GM12878 (cell line): Measurements from ENCODE around the gene DKK1. TPM values are rescaled to one million over a fixed set of nuclear protein-coding genes. Genes with fewer than 3 reads are reported as not detected.

Experiments used
- ATAC-seq: fragments of 200-7000 bp; cut with Tn5 transposase; 3 replicates; pipeline ENCODE4 v1.9.1; 2020; ENCODE audit warnings: mild to moderate bottlenecking, moderate library complexity
- BruUV-seq: library from RNA; stranded (reverse); fragments of 400-500 nt; replicated peaks from 2 replicates; lab custom pipeline; 2021; lab: Mats Ljungman, UMichigan
- CTCF ChIA-PET: fragments of 300-600 bp; sonication (Branson Sonifier 250); formaldehyde crosslinking; extraction: SDS; loops from one replicate; lab custom pipeline; 2021; ENCODE audit warnings: inconsistent platforms; lab: Yijun Ruan, JAX
- POLR2A ChIA-PET: fragments of 350-600 bp; formaldehyde crosslinking; extraction: SDS; loops from one replicate; lab custom pipeline; 2021; ENCODE audit warnings: inconsistent platforms; lab: Charles Lee
- RAD21 ChIA-PET: fragments of 300-600 bp; sonication (Branson Sonifier 250); formaldehyde crosslinking; loops from one replicate; lab custom pipeline; 2023; ENCODE audit warnings: antibody characterized with exemption; ENCODE audit not compliant: unreplicated experiment; lab: Charles Lee
- SMC1A ChIA-PET: fragments of 300-600 bp; sonication (Branson Sonifier 250); formaldehyde crosslinking; loops from one replicate; lab custom pipeline; 2023; ENCODE audit not compliant: unreplicated experiment, uncharacterized antibody; lab: Charles Lee
- DNase-seq: peaks from one replicate; pipeline ENCODE4 v3.0.0-alpha.2; 2011; ENCODE audit warnings: low read depth, low spot score
- FAIRE-seq: peaks from 3 replicates; lab custom pipeline; 2011; peaks lifted over from hg19 to GRCh38; lab: Jason Lieb, UNC
- H2AFZ ChIP-seq: 2 replicates; pipeline ENCODE4 v1.6.0; 2011; ENCODE audit warnings: low read depth, low read length, control low read depth; ENCODE audit not compliant: control insufficient read depth
- H3K27ac ChIP-seq: 2 replicates; pipeline ENCODE4 v1.5.1; 2011; ENCODE audit warnings: control low read depth; ENCODE audit not compliant: control insufficient read depth, insufficient read depth
- H3K27me3 ChIP-seq, 2 experiments: replicated peaks in 1 of 2; 2 replicates each; pipeline versions ENCODE4 v1.6.0 to v1.6.1; 2011; ENCODE audit warnings: low read length in 1 of 2; ENCODE audit not compliant: control insufficient read depth in 2 of 2, insufficient read depth in 2 of 2
- H3K36me3 ChIP-seq, 2 experiments: 2 replicates each; pipeline ENCODE4 v1.5.1; 2011; ENCODE audit warnings: low read length in 1 of 2; ENCODE audit not compliant: control insufficient read depth in 2 of 2, insufficient read depth in 2 of 2
- H3K4me1 ChIP-seq: 2 replicates; pipeline ENCODE4 v1.6.1; 2011; ENCODE audit warnings: mild to moderate bottlenecking, low read length, moderate library complexity, mixed read lengths; ENCODE audit not compliant: control insufficient read depth, insufficient read depth
- H3K4me2 ChIP-seq: 2 replicates; pipeline ENCODE4 v1.6.0; 2011; ENCODE audit warnings: control low read depth; ENCODE audit not compliant: control insufficient read depth, insufficient read depth
- H3K4me3 ChIP-seq: fragments of 200-600 bp; sonication (generic); 2 replicates; pipeline ENCODE4 v1.5.1; 2016
- H3K79me2 ChIP-seq: 2 replicates; pipeline ENCODE4 v1.6.0; 2011; ENCODE audit warnings: low read length; ENCODE audit not compliant: control insufficient read depth, insufficient read depth
- H3K9ac ChIP-seq: 2 replicates; pipeline ENCODE4 v1.8.0; 2011; ENCODE audit warnings: low read length, control low read depth, mixed read lengths; ENCODE audit not compliant: control insufficient read depth, insufficient read depth
- H3K9me3 ChIP-seq: replicated peaks from 3 replicates; pipeline ENCODE4 v1.5.1; 2011; ENCODE audit warnings: mild to moderate bottlenecking, low read length; ENCODE audit not compliant: control insufficient read depth, insufficient read depth
- H4K20me1 ChIP-seq: 2 replicates; pipeline ENCODE4 v1.6.0; 2011; ENCODE audit not compliant: control insufficient read depth, insufficient read depth
- CBX5 ChIP-seq: sonication (generic); IDR thresholded peaks from 2 replicates; pipeline ENCODE4 v1.6.1; 2016; ENCODE audit warnings: low read depth, moderate library complexity, mild to moderate bottlenecking, inconsistent platforms
- ESRRA ChIP-seq: IDR thresholded peaks from 2 replicates; pipeline ENCODE4 v1.6.1; 2012; ENCODE audit warnings: mild to moderate bottlenecking, low read length, improper control_type of control experiment
- EZH2 ChIP-seq: IDR thresholded peaks from 2 replicates; pipeline ENCODE4 v1.6.1; 2012; ENCODE audit warnings: low read depth, mild to moderate bottlenecking, control low read depth, inconsistent platforms, low read length, borderline replicate concordance; ENCODE audit not compliant: control insufficient read depth
- IKZF2 ChIP-seq, 2 experiments: fragments of 450-650 bp; IDR thresholded peaks; 2 replicates each; pipeline ENCODE4 v1.6.1; 2017; ENCODE audit warnings: mild to moderate bottlenecking in 2 of 2, moderate library complexity in 2 of 2
- NR2C1 ChIP-seq: fragments of 450-650 bp; IDR thresholded peaks from 2 replicates; pipeline ENCODE4 v1.6.1; 2017; ENCODE audit warnings: antibody characterized with exemption, mild to moderate bottlenecking, moderate library complexity
- RBBP5 ChIP-seq: fragments of 200-600 bp; sonication (generic); conservative IDR thresholded peaks from 2 replicates; pipeline ENCODE4 v1.6.1; 2016
- SP1 ChIP-seq: IDR thresholded peaks from one replicate; pipeline ENCODE4 v1.6.1; 2011; ENCODE audit warnings: low read depth, low read length
- WRNIP1 ChIP-seq: IDR thresholded peaks from 2 replicates; pipeline ENCODE4 v1.6.1; 2011; ENCODE audit warnings: low read depth, low read length, improper control_type of control experiment, borderline replicate concordance
- ZNF24 ChIP-seq: fragments of 450-650 bp; IDR thresholded peaks from 2 replicates; pipeline ENCODE4 v1.6.1; 2017; ENCODE audit warnings: antibody characterized with exemption, mild to moderate bottlenecking
- WGBS: methylation state at CpG from one replicate; pipeline ENCODE4 v1.1.6; 2016; ENCODE audit warnings: low lambda C conversion rate; ENCODE audit not compliant: insufficient replicate concordance, insufficient coverage; ENCODE audit errors: missing lambda C conversion rate; 5-methylcytosine and 5-hydroxymethylcytosine counted together
- in situ Hi-C: fragments of 300-500 bp; cut with MboI; formaldehyde crosslinking; loops from 9 replicates; pipeline ENCODE4 v1.14.3; 2018; ENCODE audit warnings: mixed read lengths
- intact Hi-C: fragments of 100-400 bp; cut with micrococcal nuclease; formaldehyde crosslinking; loops from one replicate; pipeline ENCODE4 v1.14.2; 2022; ENCODE audit not compliant: unreplicated experiment
- polyA plus RNA-seq, 11 experiments: library from polyadenylated mRNA; depleted of rRNA in 4 of 11; unstranded in 6 of 11; stranded (reverse) in 5 of 11; fragments of >200 nt; fragmentation: Nextera tagmentation in 4 of 11; fragmentation: Illumina TruSeq in 1 of 11; extraction: Ambion mirVana in 4 of 11; extraction: Trizol in 1 of 11; gene quantifications; 1 replicate in 1 of 11; 2 replicates in 10 of 11; pipeline versions ENCODE4 v1.2.1 to v1.2.3, GENCODE V29; 2011 to 2016; ENCODE audit warnings: inconsistent platforms in 2 of 11, missing spikeins in 2 of 11, low read depth in 1 of 11
- total RNA-seq, 4 experiments: library from RNA; depleted of rRNA in 3 of 4; stranded (reverse); fragments of >200 nt in 3 of 4; fragmentation: Illumina TruSeq in 1 of 4; extraction: Trizol in 1 of 4; gene quantifications; 2 replicates each; pipeline versions ENCODE4 v1.2.1 to v1.2.3, GENCODE V29; 2013 to 2021
- TF ChIP-seq, protein P1 (sequence below): fragments of 450-650 bp; formaldehyde crosslinking; IDR thresholded peaks from 2 replicates; pipeline ENCODE4 v1.4.0; 2022; ENCODE audit warnings: mild to moderate bottlenecking, moderate library complexity

DKK1 gene
- total and polyA plus RNA-seq, 10 of the 15 experiments (the other 5 are each of a cell fraction or from before 2014, with no cell fraction given), result 0.12 to 0.77 (median 0.33) TPM; not detected in 7

DNA sequence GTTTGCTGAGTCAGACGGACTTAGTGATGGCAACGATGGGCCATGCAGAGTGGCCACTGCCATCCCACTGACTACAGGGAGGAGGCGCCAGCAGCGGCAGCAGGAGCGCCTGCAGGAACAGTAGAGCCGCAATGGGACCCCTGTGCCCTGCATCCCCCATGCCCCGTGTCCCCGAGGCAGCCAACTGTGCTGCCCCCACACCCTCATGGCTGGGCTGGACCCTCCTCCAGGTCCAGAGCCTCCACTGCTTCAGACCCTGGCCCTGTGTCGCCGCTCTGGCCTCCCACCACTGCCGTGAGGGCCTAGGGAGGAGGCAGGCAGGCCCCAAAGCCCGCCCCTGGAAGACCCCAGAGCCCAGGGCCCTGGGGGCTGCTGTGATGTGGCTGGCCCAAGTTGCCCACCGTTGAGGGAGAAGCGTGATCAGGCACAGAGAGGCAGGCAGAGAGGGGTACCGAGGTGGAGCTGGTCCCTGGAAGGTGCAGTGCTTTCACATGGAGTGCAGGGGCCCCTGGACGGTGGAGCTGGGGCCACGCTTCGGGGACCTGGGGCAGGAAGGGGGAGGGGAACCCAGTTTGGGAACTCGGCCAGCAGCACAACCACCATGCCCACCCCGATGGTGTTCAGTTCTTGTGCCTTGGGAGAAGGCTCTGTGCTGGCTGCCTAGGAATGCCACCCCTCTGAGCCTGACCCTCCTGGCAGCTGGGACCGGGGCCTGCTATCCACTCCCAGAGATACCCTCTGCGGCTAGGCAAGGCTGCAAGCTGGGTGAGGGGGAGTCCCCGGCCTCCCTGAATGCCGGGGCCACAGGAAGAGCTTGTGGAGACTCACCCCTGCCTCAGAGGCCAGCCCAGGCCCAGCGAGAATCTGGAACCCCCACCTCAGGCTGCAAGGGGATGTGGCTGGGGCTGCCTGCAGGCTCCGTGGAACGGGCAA, 32.6 kb downstream of the DKK1 start:
- ChIA-PET CTCF (interaction anchor here (0.6 kb wide), 1 partner anchor 1886 kb away, joined by 3 read pairs; no protein-coding TSS in a partner anchor), SMC1A (no interaction called here), RAD21 (no interaction called here), POLR2A (no interaction called here)
- no TSS peak for BruUV-seq
- no peak for ATAC-seq
- 39% methylated on average over 24 of the region's 27 CpGs for WGBS
- TF ChIP-seq SP1, result no peak
- TF ChIP-seq RBBP5, result no peak
- TF ChIP-seq NR2C1, result no peak
- no peak for TF ChIP-seq WRNIP1
- TF ChIP-seq ZNF24, result no peak
- no peak for TF ChIP-seq CBX5
- no peak for TF ChIP-seq IKZF2 (IDR thresholded peaks at IDR 0.05)
- TF ChIP-seq EZH2, result no peak
- no peak for TF ChIP-seq ESRRA
- TF ChIP-seq, protein P1, sequence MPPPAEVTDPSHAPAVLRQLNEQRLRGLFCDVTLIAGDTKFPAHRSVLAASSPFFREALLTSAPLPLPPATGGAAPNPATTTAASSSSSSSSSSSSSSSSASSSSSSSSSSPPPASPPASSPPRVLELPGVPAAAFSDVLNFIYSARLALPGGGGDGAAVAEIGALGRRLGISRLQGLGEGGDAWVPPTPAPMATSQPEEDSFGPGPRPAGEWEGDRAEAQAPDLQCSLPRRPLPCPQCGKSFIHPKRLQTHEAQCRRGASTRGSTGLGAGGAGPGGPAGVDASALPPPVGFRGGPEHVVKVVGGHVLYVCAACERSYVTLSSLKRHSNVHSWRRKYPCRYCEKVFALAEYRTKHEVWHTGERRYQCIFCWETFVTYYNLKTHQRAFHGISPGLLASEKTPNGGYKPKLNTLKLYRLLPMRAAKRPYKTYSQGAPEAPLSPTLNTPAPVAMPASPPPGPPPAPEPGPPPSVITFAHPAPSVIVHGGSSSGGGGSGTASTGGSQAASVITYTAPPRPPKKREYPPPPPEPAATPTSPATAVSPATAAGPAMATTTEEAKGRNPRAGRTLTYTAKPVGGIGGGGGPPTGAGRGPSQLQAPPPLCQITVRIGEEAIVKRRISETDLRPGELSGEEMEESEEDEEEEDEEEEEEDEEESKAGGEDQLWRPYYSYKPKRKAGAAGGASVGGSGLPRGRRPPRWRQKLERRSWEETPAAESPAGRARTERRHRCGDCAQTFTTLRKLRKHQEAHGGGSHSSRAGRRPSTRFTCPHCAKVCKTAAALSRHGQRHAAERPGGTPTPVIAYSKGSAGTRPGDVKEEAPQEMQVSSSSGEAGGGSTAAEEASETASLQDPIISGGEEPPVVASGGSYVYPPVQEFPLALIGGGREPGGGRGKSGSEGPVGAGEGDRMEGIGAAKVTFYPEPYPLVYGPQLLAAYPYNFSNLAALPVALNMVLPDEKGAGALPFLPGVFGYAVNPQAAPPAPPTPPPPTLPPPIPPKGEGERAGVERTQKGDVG (CRISPR knock-in tag), result no peak
- in situ Hi-C loops (no loop called here), intact Hi-C loops (no loop called here)
- Histone ChIP-seq H2AFZ (no peak overlapping the region), H3K36me3 (no peaks in the 10 kb centered on the region), H3K4me2 (no peak overlapping the region), H3K79me2 (no peaks in the 10 kb centered on the region), H3K27me3 (no peaks in the 10 kb centered on the region), H4K20me1 (no peaks in the 10 kb centered on the region), H3K9ac (no peak overlapping the region), H3K4me3 (no peak overlapping the region), H3K4me1 (no peaks in the 10 kb centered on the region), H3K27ac (no peak overlapping the region), H3K9me3 (no peaks in the 10 kb centered on the region)
- no peak for FAIRE-seq
- no peak for DNase-seq
